Retinal pigment epithelial cell (primary cell): Measurements from ENCODE around the gene DDX6.
"Not testable (repeated sequence)": the region's sequence is repeated elsewhere in the genome, so short reads cannot be mapped to it uniquely, and the experiment has no call there.

Experiments used
- DNase-seq: peaks from one replicate; pipeline ENCODE4 v3.0.0-alpha.2; 2010; ENCODE audit warnings: low read depth
- H3K4me3 ChIP-seq: 2 replicates; pipeline ENCODE4 v1.5.1; 2011; ENCODE audit warnings: mild to moderate bottlenecking, low read length, control low read depth, moderate library complexity
- TF ChIP-seq, protein P1 (sequence below): conservative IDR thresholded peaks from 2 replicates; pipeline ENCODE4 v1.5.1; 2011; ENCODE audit warnings: low read depth, low read length, control low read depth, inconsistent platforms

Gene DDX6

GRCh38 chr11:118715245-118715831 is 75.6 kb downstream of the DDX6 start:
- DNase-seq: no peak
- H3K4me3 ChIP-seq: no peak overlapping the region

GRCh38 chr11:118714816-118715215 is 76.1 kb downstream of the DDX6 start:
- TF ChIP-seq, protein P1, sequence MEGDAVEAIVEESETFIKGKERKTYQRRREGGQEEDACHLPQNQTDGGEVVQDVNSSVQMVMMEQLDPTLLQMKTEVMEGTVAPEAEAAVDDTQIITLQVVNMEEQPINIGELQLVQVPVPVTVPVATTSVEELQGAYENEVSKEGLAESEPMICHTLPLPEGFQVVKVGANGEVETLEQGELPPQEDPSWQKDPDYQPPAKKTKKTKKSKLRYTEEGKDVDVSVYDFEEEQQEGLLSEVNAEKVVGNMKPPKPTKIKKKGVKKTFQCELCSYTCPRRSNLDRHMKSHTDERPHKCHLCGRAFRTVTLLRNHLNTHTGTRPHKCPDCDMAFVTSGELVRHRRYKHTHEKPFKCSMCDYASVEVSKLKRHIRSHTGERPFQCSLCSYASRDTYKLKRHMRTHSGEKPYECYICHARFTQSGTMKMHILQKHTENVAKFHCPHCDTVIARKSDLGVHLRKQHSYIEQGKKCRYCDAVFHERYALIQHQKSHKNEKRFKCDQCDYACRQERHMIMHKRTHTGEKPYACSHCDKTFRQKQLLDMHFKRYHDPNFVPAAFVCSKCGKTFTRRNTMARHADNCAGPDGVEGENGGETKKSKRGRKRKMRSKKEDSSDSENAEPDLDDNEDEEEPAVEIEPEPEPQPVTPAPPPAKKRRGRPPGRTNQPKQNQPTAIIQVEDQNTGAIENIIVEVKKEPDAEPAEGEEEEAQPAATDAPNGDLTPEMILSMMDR: no peak
- no peak for DNase-seq
- H3K4me3 ChIP-seq: no peak overlapping the region

More at GRCh38 chr11:118715245-118715831, 75.6 kb downstream of the DDX6 start:
- TF ChIP-seq, protein P1: no peak

DNA sequence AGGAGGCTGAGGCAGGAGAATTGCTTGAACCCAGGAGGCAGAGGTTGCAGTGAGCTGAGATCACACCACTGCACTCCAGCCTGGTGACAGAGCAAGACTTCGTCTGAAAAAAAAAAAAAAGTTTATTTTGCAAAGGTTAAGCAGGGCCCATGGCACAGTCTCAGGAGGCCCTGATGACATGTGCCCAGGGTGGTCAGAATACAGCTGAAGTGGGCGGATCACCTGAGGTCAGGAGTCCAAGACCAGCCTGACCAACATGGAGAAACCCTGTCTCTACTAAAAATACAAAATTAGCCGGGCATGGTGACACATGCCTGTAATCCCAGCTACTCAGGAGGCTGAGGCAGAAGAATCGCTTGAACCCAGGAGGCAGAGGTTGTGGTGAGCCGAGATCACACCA is 76.5 kb downstream of the DDX6 start:
- H3K4me3 ChIP-seq, DNase-seq: not testable (repeated sequence)

DNA sequence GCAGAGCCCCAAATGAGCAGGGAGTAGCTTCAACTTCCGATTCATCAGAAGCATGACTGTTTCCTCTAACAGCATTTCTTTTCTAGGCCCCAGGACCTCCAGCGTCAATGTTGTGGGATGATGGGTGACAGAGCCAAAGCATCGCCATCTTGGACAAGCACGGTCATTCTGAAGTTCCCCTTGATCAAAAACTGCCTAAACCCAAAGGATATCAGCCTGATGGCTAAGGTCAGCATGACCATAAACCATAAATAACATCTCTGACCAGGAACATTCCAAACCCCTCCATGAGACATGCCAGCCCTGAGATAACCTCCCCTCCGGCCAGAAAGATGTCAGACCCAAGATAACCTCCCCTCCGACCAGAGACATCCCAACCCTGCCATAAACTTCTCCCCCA is 82.7 kb downstream of the DDX6 start:
- TF ChIP-seq, protein P1: no peak
- no peak overlapping the region for H3K4me3 ChIP-seq
- DNase-seq: no peak

DNA sequence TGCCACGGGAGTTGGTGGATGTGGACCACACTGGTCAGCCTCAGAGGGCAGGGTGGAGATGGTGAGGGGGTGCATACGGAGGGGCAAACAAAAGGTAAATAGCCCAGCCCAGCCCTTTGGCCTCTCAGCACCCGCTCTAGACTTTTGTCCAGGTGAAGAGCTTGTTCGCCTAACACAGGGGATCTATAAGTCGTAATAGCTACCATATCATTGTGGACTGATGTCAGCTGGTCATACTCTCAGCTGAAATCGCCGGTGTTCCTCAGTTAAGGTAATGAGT is 84.5 kb downstream of the DDX6 start:
- H3K4me3 ChIP-seq: no peak overlapping the region
- TF ChIP-seq, protein P1: no peak
- no peak for DNase-seq

- H3K4me3 ChIP-seq: no peak overlapping the region
- DNase-seq: no peak
- TF ChIP-seq, protein P1: no peak
These were observed 85.0 kb downstream of the DDX6 start for GRCh38 chr11:118705791-118706545.

- TF ChIP-seq, protein P1: no peak
- no peak for DNase-seq
- H3K4me3 ChIP-seq: no peak overlapping the region
These were observed 85.7 kb downstream of the DDX6 start for GRCh38 chr11:118705111-118705741.
